Spleen (tissue), 11 donors: Measurements from ENCODE around the gene CYTH2. TPM values are rescaled to one million over a fixed set of nuclear protein-coding genes. Genes with fewer than 3 reads are reported as not detected.
"Not testable (repeated sequence)": the region's sequence is repeated elsewhere in the genome, so short reads cannot be mapped to it uniquely, and the experiment has no call there.

ENCODE experiments used
- DNase-seq: peaks from one replicate; pipeline ENCODE4 v3.0.0-alpha.2; 2020
- H3K27ac ChIP-seq, 8 donors: fragments of 200-600 bp; sonication (generic) in 7 of 8; 1 replicate in 4 of 8; 2 replicates in 4 of 8; pipeline versions ENCODE4 v1.5.0 to v1.8.0; 2016 to 2021; ENCODE audit warnings: inconsistent platforms in 4 of 8, mild to moderate bottlenecking in 4 of 8, moderate library complexity in 1 of 8
- H3K27me3 ChIP-seq, 7 donors: fragments of 200-600 bp; sonication (generic) in 6 of 7; replicated peaks in 1 of 7; 1 replicate in 4 of 7; 2 replicates in 3 of 7; pipeline versions ENCODE4 v1.5.0 to v1.8.0; 2016 to 2021; ENCODE audit warnings: inconsistent platforms in 3 of 7, mild to moderate bottlenecking in 1 of 7
- H3K36me3 ChIP-seq, 6 donors: fragments of 200-600 bp; sonication (generic) in 5 of 6; 1 replicate in 4 of 6; 2 replicates in 2 of 6; pipeline versions ENCODE4 v1.5.0 to v1.8.0; 2016 to 2021; ENCODE audit warnings: inconsistent platforms in 2 of 6
- H3K4me1 ChIP-seq, 6 donors: fragments of 200-600 bp; sonication (generic) in 5 of 6; 1 replicate in 3 of 6; 2 replicates in 3 of 6; pipeline versions ENCODE4 v1.5.0 to v1.8.0; 2016 to 2021; ENCODE audit warnings: inconsistent platforms in 3 of 6
- H3K4me3 ChIP-seq, 8 donors: fragments of 200-600 bp; sonication (generic) in 7 of 8; 1 replicate in 4 of 8; 2 replicates in 4 of 8; pipeline versions ENCODE4 v1.5.0 to v1.8.0; 2016 to 2021; ENCODE audit warnings: inconsistent platforms in 4 of 8, mild to moderate bottlenecking in 4 of 8, moderate library complexity in 2 of 8
- H3K9me3 ChIP-seq, 8 donors: fragments of 200-600 bp; sonication (generic) in 7 of 8; 1 replicate in 4 of 8; 2 replicates in 4 of 8; pipeline versions ENCODE4 v1.5.0 to v1.8.0; 2016 to 2021; ENCODE audit warnings: inconsistent platforms in 4 of 8
- CTCF ChIP-seq, 11 experiments: fragments of 200-600 bp in 7 of 11; fragments of 450-650 bp in 4 of 11; sonication (generic) in 4 of 11; IDR thresholded peaks in 8 of 11; conservative IDR thresholded peaks in 3 of 11; 1 replicate in 7 of 11; 2 replicates in 4 of 11; pipeline versions ENCODE4 v1.4.0 to v1.8.0; 2016 to 2021; ENCODE audit warnings: antibody characterized with exemption in 11 of 11, inconsistent platforms in 4 of 11, mild to moderate bottlenecking in 1 of 11
- POLR2A ChIP-seq, 3 donors: fragments of 450-650 bp; IDR thresholded peaks; one replicate each; pipeline ENCODE4 v1.5.1; 2017; ENCODE audit warnings: antibody characterized with exemption in 3 of 3, mild to moderate bottlenecking in 1 of 3
- POLR2AphosphoS5 ChIP-seq, 3 donors: sonication (generic); formaldehyde crosslinking; IDR thresholded peaks; one replicate each; pipeline ENCODE4 v1.5.1; 2017; ENCODE audit warnings: antibody characterized with exemption in 3 of 3
- WGBS, 5 donors: extraction: QIAGEN DNeasy Blood & Tissue Kit in 3 of 5; methylation state at CpG; one replicate each; pipeline versions ENCODE4 v1.1.5 to v1.1.7; 2013 to 2018; 5-methylcytosine and 5-hydroxymethylcytosine counted together
- intact Hi-C: fragments of 100-400 bp; cut with DNase I; formaldehyde crosslinking; loops from one replicate; pipeline ENCODE4 v1.15.0; 2023; ENCODE audit warnings: low total_unique reads
- polyA plus RNA-seq, 3 donors: library from polyadenylated mRNA; stranded (reverse); fragments of 200-250 nt; gene quantifications; one replicate each; pipeline ENCODE4 v1.2.1, GENCODE V29; 2013
- total RNA-seq, 7 donors: library from RNA; depleted of rRNA in 3 of 7; stranded (reverse); fragments of >200 nt in 3 of 7; fragmentation: NEBNext Ultra II Directional in 4 of 7; extraction: Animal tissue kit (Norgen Biotek cat#: 25700) in 4 of 7; gene quantifications; one replicate each; pipeline versions ENCODE4 v1.1.0 to v1.2.1, GENCODE V29; 2016 to 2021
- donor health status: healthy with polysubstance abuse.
- donor health status: DM: no; HTN: no; CAD: no; lungs with moderate emphysema.
- donor health status: DM: no; HTN: no; CAD: no.
- donor health status: Bipolar disorder and iron deficiency.
- donor health status: healthy.
- donor health status: DM: no; HTN: no; CAD: no.
- donor health status: DM: yes; HTN: yes; CAD: no.

The CYTH2 gene
- total and polyA plus RNA-seq, 10 donors = 22.6 to 66.4 (median 40.7) TPM

DNA sequence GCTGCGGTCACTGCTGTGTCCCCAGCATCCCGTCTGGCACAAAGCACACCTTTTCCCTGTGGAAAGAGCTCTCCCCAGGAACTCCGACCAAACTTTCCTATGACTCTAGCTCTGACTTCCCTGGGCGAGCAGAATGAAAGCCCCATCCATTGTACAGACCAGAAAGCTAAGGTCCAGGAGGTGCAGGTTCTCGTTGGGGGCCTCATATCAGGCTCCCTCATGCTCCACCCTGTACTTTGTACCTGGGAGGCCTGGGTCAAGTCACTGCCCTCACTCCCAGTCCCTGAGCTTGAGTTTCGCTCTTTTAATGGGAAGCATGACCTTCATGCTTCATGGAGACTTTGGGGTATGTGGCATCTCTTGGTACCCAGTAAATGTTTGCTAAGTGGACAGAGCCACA, 18.4 kb downstream of the CYTH2 start:
- H3K4me3 ChIP-seq = no peak overlapping the region
- H3K36me3 ChIP-seq = no peaks in the 10 kb centered on the region
- H3K4me1 ChIP-seq = peaks cover 8 to 32% (median 29%) of the 10 kb centered on the region in 6 donors
- intact Hi-C loops = no loop called here
- DNase-seq = no peak
- H3K9me3 ChIP-seq = peaks cover 0 to under 1% (median 0%) of the 10 kb centered on the region in 8 donors
- H3K27ac ChIP-seq = no peak overlapping the region
- no peak for TF ChIP-seq POLR2AphosphoS5 (IDR thresholded peaks at IDR 0.05)
- TF ChIP-seq POLR2A (IDR thresholded peaks at IDR 0.05) = no peak
- TF ChIP-seq CTCF (IDR thresholded peaks at IDR 0.05 in 8 of 11, conservative IDR thresholded peaks at IDR 0.05 in 3 of 11) = no peak
- 83 to 89% (median 88%) methylated on average over 5 to 6 of the region's 6 CpGs for WGBS, 5 donors
- H3K27me3 ChIP-seq = peaks cover 0 to 48% (median 9%) of the 10 kb centered on the region in 7 donors

GRCh38 chr19:48487948-48488347, 18.8 kb downstream of the CYTH2 start:
- TF ChIP-seq CTCF (IDR thresholded peaks at IDR 0.05 in 8 of 11, conservative IDR thresholded peaks at IDR 0.05 in 3 of 11) = no peak
- WGBS, 5 donors = 85 to 91% (median 86%) methylated on average over 2 to 8 of the region's 8 CpGs
- DNase-seq = no peak
- H3K27me3 ChIP-seq = peaks cover 0 to 51% (median 9%) of the 10 kb centered on the region in 7 donors
- peaks cover 0 to 4% (median 0%) of the 10 kb centered on the region in 8 donors for H3K9me3 ChIP-seq
- intact Hi-C loops = no loop called here
- no peaks in the 10 kb centered on the region for H3K36me3 ChIP-seq
- H3K4me3 ChIP-seq = no peak overlapping the region
- no peak overlapping the region for H3K27ac ChIP-seq
- H3K4me1 ChIP-seq = peaks cover 8 to 36% (median 31%) of the 10 kb centered on the region in 6 donors

DNA sequence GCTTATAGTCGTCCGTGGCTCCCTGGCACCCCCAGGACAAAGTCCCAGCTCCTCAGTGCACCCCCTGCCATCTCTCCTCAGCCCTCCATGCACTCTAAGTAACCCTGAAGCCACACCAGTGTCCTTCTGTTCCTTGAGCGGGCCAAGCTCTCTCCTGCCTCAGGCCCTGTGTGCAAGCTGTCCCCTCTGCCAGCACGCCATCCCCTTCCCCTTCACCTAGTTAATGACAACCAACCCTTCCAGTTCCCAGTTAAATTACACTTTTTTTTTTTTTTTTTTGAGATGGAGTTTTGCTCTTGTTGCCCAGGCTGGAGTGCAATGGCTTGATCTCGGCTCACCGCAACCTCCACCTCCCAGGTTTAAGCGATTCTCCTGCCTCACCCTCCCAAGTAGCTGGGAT, 19.3 kb downstream of the CYTH2 start:
- 83 to 96% (median 90%) methylated on average over 7 of the region's 7 CpGs for WGBS, 5 donors
- H3K27me3 ChIP-seq = peaks cover 0 to 56% (median 9%) of the 10 kb centered on the region in 7 donors
- not testable (repeated sequence) for H3K27ac ChIP-seq

DNA sequence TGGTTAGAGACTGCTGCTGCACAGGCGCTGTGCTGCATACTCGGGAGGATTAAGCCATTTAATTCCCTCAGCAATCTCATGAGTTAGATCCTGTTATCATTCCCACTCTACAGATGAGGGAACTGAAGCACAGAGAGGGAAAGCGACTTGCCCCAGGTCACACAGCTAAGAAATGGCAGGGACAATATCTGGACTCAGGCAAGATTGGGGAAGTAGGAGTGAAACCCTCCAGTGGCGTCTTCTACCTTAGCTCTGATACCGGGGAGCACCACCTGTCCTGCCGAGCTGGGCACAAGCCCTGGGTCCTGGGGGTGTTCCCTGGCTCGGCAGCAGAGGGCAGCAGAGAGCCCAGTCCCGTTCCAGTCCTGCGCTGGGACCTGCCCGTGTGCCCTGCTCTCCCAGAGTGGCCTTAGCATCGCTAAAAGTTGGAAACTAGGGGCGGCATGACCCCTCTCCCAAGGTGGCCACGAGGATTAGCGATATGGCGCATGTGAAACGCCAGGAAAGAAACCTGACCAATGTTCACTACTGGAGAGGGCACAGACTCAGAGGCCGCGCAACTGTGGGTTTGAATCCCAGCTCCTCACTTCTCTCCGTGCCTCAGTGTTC, 20.5 kb downstream of the CYTH2 start:
- WGBS, 5 donors = 22 to 27% (median 22%) methylated on average over 17 to 19 of the region's 19 CpGs
- TF ChIP-seq CTCF (IDR thresholded peaks at IDR 0.05 in 8 of 11, conservative IDR thresholded peaks at IDR 0.05 in 3 of 11) = peak; percentile 79 to 98 (median 94)
- TF ChIP-seq POLR2AphosphoS5 (IDR thresholded peaks at IDR 0.05) = peak in 2 of 3 donors; percentile 51 to 57
- no peak for TF ChIP-seq POLR2A (IDR thresholded peaks at IDR 0.05)
- Histone ChIP-seq H3K4me1 (peaks cover 8 to 51% (median 41%) of the 10 kb centered on the region in 6 donors), H3K36me3 (no peaks in the 10 kb centered on the region), H3K27ac (no peak overlapping the region), H3K4me3 (no peak overlapping the region), H3K9me3 (peaks cover 0 to 4% (median 0%) of the 10 kb centered on the region in 8 donors), H3K27me3 (peaks cover 0 to 68% (median 15%) of the 10 kb centered on the region in 7 donors)
- DNase-seq = peak; percentile 93
- intact Hi-C loops = no loop called here

More for the DNA sequence above, 19.3 kb downstream of the CYTH2 start:
- peaks cover 8 to 41% (median 33%) of the 10 kb centered on the region in 6 donors for H3K4me1 ChIP-seq
- H3K4me3 ChIP-seq, H3K36me3 ChIP-seq, DNase-seq, H3K9me3 ChIP-seq, intact Hi-C loops: not testable (repeated sequence)
